ENCODE data around the gene SIPA1L3.

- TF ChIP-seq POLR2A (IDR thresholded peaks at IDR 0.05; ENCODE audit: low read length) (no peak), CTCF (IDR thresholded peaks at IDR 0.05) (peak; percentile 99)
Measured at GRCh38 chr19:38233740-38234251, 326.8 kb downstream of the SIPA1L3 start.
